SK-N-SH (cell line): ENCODE results near the gene USP15.

ENCODE experiments used
- FOXM1 ChIP-seq: IDR thresholded peaks from 2 replicates; pipeline ENCODE4 v1.4.0; 2012; ENCODE audit warnings: low read depth, mild to moderate bottlenecking
- GABPA ChIP-seq: IDR thresholded peaks from 2 replicates; pipeline ENCODE4 v1.4.0; 2012; ENCODE audit warnings: low read depth, mild to moderate bottlenecking
- TF ChIP-seq, protein P1 (sequence below): fragments of 200-600 bp; sonication (generic); IDR thresholded peaks from 2 replicates; pipeline ENCODE4 v1.6.1; 2017; ENCODE audit warnings: antibody characterized with exemption, mild to moderate bottlenecking, moderate library complexity

DNA sequence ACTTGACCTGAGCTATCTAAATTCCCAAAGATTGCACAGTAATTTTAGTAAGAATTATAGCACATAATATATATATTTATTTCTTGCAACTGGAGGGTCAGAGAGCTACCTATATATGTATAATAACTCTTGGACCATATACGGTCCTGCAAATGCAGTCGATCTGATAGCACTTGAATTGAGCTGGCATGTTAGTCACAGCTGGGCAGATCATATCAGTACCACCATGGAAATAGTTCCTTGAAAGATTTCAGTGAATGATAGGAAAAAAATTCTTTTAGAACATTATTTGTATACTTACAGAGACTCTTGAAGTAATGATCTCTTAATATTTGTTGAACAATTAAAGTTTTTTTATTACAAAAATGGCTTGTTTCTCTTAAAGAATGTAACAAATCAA, 111.9 kb downstream of the USP15 start:
- TF ChIP-seq GABPA (no peak), FOXM1 (no peak)
- TF ChIP-seq, protein P1, sequence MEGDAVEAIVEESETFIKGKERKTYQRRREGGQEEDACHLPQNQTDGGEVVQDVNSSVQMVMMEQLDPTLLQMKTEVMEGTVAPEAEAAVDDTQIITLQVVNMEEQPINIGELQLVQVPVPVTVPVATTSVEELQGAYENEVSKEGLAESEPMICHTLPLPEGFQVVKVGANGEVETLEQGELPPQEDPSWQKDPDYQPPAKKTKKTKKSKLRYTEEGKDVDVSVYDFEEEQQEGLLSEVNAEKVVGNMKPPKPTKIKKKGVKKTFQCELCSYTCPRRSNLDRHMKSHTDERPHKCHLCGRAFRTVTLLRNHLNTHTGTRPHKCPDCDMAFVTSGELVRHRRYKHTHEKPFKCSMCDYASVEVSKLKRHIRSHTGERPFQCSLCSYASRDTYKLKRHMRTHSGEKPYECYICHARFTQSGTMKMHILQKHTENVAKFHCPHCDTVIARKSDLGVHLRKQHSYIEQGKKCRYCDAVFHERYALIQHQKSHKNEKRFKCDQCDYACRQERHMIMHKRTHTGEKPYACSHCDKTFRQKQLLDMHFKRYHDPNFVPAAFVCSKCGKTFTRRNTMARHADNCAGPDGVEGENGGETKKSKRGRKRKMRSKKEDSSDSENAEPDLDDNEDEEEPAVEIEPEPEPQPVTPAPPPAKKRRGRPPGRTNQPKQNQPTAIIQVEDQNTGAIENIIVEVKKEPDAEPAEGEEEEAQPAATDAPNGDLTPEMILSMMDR: no peak
